DND-41 (cell line): ENCODE data around the gene SLC30A4.

ENCODE experiments used
- CTCF ChIP-seq: IDR thresholded peaks from 2 replicates; pipeline ENCODE4 v1.5.1; 2012; ENCODE audit warnings: borderline replicate concordance, low read length, moderate library complexity, mild to moderate bottlenecking; ENCODE audit not compliant: poor library complexity, severe bottlenecking; ENCODE audit errors: extremely low read depth
- EZH2 ChIP-seq: IDR thresholded peaks from 3 replicates; pipeline ENCODE4 v1.6.1; 2012; ENCODE audit warnings: borderline replicate concordance, low read depth, mild to moderate bottlenecking, moderate library complexity, low read length, inconsistent platforms; ENCODE audit not compliant: severe bottlenecking

DNA sequence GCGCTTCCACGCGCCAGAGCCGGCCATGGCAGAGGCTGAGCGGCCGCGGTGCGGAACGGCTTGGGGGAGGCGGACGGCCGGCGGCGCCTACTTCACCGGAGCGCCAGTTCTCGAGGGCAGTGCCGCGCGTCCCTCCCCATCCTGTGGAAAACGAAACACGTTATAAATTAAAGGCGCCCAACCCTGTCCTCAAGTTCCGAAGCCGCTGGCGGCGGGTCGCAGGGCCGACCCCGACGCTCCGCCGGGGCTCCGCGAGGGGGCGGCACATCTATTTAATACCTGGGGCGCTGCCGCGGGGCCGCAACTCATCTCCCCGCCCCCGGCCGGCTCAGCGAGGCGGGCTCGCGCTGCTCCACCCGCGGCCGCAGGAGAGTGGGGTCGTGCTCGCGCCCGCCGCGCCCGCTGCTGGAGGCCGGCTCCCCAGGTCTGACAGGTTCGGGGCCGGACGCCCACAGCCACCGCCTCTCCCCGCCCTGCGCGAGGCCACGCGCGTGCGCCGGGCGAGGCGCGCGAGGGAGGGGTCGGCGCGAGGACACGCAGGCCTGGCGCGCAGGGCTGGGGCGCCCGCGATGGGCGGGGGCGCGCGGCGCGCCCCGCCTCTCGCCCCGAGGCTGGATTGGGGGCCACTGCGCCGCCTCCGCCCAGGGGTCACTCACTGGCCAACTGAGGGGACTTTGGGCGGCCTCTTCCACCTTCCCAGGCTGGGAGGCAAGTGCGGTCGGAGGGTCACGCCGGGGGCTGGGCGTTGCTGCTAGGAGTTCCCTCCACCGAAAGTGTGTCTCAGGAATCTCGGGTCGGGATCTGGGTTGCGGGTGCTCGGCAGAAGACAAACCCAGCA, at the start of gene SLC30A4:
- TF ChIP-seq CTCF: peak; percentile 45
- TF ChIP-seq EZH2: peak; percentile 36
